Loucy (cell line): ENCODE results near the gene THAP4.

Source experiments
- H2AFZ ChIP-seq: fragments of 200-600 bp; sonication (generic); 2 replicates; pipeline ENCODE4 v1.6.0; 2016; ENCODE audit warnings: antibody characterized with exemption, mild to moderate bottlenecking, low read length, moderate library complexity
- H3F3A ChIP-seq: fragments of 200-600 bp; 2 replicates; pipeline ENCODE4 v1.6.0; 2016; ENCODE audit warnings: antibody characterized with exemption, low read depth, mild to moderate bottlenecking
- H3K27me3 ChIP-seq: fragments of 200-600 bp; sonication (generic); 2 replicates; pipeline ENCODE4 v1.6.1; 2014; ENCODE audit warnings: low read length, mild to moderate bottlenecking; ENCODE audit not compliant: insufficient read depth, poor library complexity, severe bottlenecking
- H3K36me3 ChIP-seq: fragments of 200-600 bp; sonication (generic); 2 replicates; pipeline ENCODE4 v1.6.1; 2016; ENCODE audit warnings: low read length; ENCODE audit not compliant: insufficient read depth
- H3K4me1 ChIP-seq: fragments of 200-600 bp; sonication (generic); 2 replicates; pipeline ENCODE4 v1.5.1; 2014; ENCODE audit warnings: low read length, mild to moderate bottlenecking; ENCODE audit not compliant: insufficient read depth, poor library complexity, severe bottlenecking
- H3K4me2 ChIP-seq: fragments of 200-600 bp; sonication (generic); 2 replicates; pipeline ENCODE4 v1.6.0; 2014; ENCODE audit warnings: antibody characterized with exemption, low read length, low read depth, mild to moderate bottlenecking; ENCODE audit not compliant: poor library complexity, severe bottlenecking
- H3K4me3 ChIP-seq: fragments of 200-600 bp; sonication (generic); 2 replicates; pipeline ENCODE4 v1.5.1; 2014; ENCODE audit warnings: low read length, mild to moderate bottlenecking, mixed read lengths; ENCODE audit not compliant: poor library complexity, severe bottlenecking
- H3K79me2 ChIP-seq: fragments of 200-600 bp; sonication (generic); 2 replicates; pipeline ENCODE4 v1.6.1; 2014; ENCODE audit warnings: low read length; ENCODE audit not compliant: insufficient read depth
- H3K9ac ChIP-seq: fragments of 200-600 bp; sonication (generic); 2 replicates; pipeline ENCODE4 v1.6.0; 2014; ENCODE audit warnings: mild to moderate bottlenecking, low read depth, low read length, moderate library complexity; ENCODE audit not compliant: poor library complexity, severe bottlenecking
- H3K9me2 ChIP-seq: fragments of 200-600 bp; sonication (generic); replicated peaks from 2 replicates; pipeline ENCODE4 v1.6.1; 2016; ENCODE audit warnings: low read depth, low read length, mixed read lengths
- H3K9me3 ChIP-seq: fragments of 200-600 bp; sonication (generic); 2 replicates; pipeline ENCODE4 v1.6.1; 2014; ENCODE audit warnings: mild to moderate bottlenecking, antibody characterized with exemption, low read length, low read depth; ENCODE audit not compliant: insufficient read depth
- H4K20me1 ChIP-seq: fragments of 200-600 bp; sonication (generic); 2 replicates; pipeline ENCODE4 v1.6.0; 2014; ENCODE audit warnings: antibody characterized with exemption, low read length, mild to moderate bottlenecking; ENCODE audit not compliant: insufficient read depth, poor library complexity, severe bottlenecking
- EZH2phosphoT487 ChIP-seq: fragments of 200-600 bp; IDR thresholded peaks from 2 replicates; pipeline ENCODE4 v1.6.1; 2018; ENCODE audit warnings: antibody characterized with exemption, mild to moderate bottlenecking, moderate library complexity, borderline replicate concordance
- TF ChIP-seq, protein P1 (sequence below): fragments of 200-600 bp; sonication (generic); conservative IDR thresholded peaks from 2 replicates; pipeline ENCODE4 v1.5.1; 2014; ENCODE audit warnings: mild to moderate bottlenecking, antibody characterized with exemption, low read length

THAP4 gene

DNA sequence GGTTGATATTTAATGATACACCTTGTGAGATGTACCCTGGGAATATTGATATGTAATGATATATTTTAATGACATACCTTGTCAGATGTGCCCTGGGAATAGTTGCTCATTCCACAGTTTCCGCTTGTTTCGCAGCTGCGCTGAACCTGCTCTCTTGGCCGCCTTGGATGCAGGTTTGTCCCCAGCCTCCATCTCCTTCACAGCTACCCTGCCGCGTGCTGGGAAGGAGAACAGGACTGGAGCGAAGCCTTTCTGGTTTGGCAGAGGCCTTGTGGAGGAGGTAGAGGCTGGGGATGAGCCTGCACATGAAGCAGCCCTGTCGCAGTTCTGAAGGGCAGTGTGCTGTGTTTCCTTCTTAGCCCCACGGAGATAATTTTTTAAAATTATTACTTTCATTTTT is 15.2 kb upstream of the THAP4 start:
- no peaks in the 10 kb centered on the region for H3K9me2 ChIP-seq
- H3K36me3 ChIP-seq = peaks cover 54% of the 10 kb centered on the region; the same call in 1 of the 2 replicates
- H3K9me3 ChIP-seq = no peaks in the 10 kb centered on the region
- H2AFZ ChIP-seq = no peak overlapping the region
- peaks cover 34% of the 10 kb centered on the region; the same call in 1 of the 2 replicates for H3K79me2 ChIP-seq
- H3K4me1 ChIP-seq = no peaks in the 10 kb centered on the region
- TF ChIP-seq EZH2phosphoT487 = no peak
- TF ChIP-seq, protein P1, sequence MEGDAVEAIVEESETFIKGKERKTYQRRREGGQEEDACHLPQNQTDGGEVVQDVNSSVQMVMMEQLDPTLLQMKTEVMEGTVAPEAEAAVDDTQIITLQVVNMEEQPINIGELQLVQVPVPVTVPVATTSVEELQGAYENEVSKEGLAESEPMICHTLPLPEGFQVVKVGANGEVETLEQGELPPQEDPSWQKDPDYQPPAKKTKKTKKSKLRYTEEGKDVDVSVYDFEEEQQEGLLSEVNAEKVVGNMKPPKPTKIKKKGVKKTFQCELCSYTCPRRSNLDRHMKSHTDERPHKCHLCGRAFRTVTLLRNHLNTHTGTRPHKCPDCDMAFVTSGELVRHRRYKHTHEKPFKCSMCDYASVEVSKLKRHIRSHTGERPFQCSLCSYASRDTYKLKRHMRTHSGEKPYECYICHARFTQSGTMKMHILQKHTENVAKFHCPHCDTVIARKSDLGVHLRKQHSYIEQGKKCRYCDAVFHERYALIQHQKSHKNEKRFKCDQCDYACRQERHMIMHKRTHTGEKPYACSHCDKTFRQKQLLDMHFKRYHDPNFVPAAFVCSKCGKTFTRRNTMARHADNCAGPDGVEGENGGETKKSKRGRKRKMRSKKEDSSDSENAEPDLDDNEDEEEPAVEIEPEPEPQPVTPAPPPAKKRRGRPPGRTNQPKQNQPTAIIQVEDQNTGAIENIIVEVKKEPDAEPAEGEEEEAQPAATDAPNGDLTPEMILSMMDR = no peak
- H3K4me2 ChIP-seq = no peak overlapping the region
- H3F3A ChIP-seq = no peaks in the 10 kb centered on the region
- H3K4me3 ChIP-seq = no peak overlapping the region
- no peaks in the 10 kb centered on the region for H3K27me3 ChIP-seq
- no peak overlapping the region for H3K9ac ChIP-seq
- peaks cover 22% of the 10 kb centered on the region for H4K20me1 ChIP-seq

DNA sequence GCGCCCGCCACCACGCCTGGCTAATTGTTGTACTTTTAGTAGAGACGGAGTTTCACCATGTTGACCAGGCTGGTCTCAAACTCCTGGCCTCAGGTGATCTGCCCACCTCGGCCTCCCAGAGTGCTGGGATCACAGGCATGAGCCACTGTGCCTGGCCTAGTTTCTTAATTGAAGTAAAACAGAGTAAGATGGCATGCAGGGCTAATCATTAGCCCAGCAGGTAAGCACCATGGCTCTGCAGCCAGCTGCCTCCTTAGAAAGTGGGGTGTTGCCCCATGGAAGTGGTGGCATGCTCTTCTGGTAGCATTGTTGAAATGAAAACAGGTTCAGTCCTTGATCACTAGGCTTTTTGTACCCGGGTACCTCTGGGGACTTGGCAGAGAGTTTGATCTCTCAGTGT is 13.0 kb upstream of the THAP4 start:
- H3K27me3 ChIP-seq = no peaks in the 10 kb centered on the region
- H3K4me3 ChIP-seq = no peak overlapping the region
- peaks cover 35% of the 10 kb centered on the region for H4K20me1 ChIP-seq
- no peaks in the 10 kb centered on the region for H3K9me2 ChIP-seq
- no peak overlapping the region for H3K4me2 ChIP-seq
- no peaks in the 10 kb centered on the region for H3F3A ChIP-seq
- no peaks in the 10 kb centered on the region for H3K4me1 ChIP-seq
- TF ChIP-seq, protein P1 = no peak
- TF ChIP-seq EZH2phosphoT487 = no peak
- no peak overlapping the region for H2AFZ ChIP-seq
- peaks cover 36% of the 10 kb centered on the region; the same call in 1 of the 2 replicates for H3K36me3 ChIP-seq
- H3K9ac ChIP-seq = no peak overlapping the region
- H3K9me3 ChIP-seq = no peaks in the 10 kb centered on the region
- peaks cover 56% of the 10 kb centered on the region for H3K79me2 ChIP-seq

DNA sequence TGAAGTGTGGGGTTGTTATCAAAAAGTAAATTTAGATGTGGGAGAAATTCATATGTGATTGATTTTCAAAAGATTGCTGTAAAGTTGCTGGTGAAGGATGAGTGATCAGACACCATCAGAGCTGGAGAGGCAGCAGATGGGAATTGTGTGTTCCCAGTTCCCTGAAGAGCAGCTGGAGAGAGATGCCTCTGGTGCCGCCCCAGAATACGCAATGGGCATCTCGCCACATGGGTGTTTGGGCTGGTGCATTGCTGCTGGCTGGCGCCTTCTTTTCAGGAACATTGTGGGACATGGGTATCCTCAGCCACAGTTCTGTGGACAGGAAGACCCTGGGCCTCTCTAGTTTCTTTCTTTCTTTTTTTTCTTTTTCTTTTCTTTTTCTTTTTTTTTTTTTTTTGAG is 12.4 kb upstream of the THAP4 start:
- H2AFZ ChIP-seq = no peak overlapping the region
- no peaks in the 10 kb centered on the region for H3K9me2 ChIP-seq
- no peaks in the 10 kb centered on the region for H3F3A ChIP-seq
- peaks cover 31% of the 10 kb centered on the region; the same call in 1 of the 2 replicates for H3K36me3 ChIP-seq
- peaks cover 61% of the 10 kb centered on the region for H3K79me2 ChIP-seq
- H3K4me2 ChIP-seq = no peak overlapping the region
- no peaks in the 10 kb centered on the region for H3K4me1 ChIP-seq
- TF ChIP-seq, protein P1 = no peak
- TF ChIP-seq EZH2phosphoT487 = no peak
- no peaks in the 10 kb centered on the region for H3K9me3 ChIP-seq
- H3K27me3 ChIP-seq = no peaks in the 10 kb centered on the region
- H3K9ac ChIP-seq = no peak overlapping the region
- H4K20me1 ChIP-seq = peaks cover 37% of the 10 kb centered on the region
- H3K4me3 ChIP-seq = no peak overlapping the region
